Measurements from ENCODE around the gene AMHR2.
"Not testable (repeated sequence)": the region's sequence is repeated elsewhere in the genome, so short reads cannot be mapped to it uniquely, and the experiment has no call there.

Gene AMHR2

DNA sequence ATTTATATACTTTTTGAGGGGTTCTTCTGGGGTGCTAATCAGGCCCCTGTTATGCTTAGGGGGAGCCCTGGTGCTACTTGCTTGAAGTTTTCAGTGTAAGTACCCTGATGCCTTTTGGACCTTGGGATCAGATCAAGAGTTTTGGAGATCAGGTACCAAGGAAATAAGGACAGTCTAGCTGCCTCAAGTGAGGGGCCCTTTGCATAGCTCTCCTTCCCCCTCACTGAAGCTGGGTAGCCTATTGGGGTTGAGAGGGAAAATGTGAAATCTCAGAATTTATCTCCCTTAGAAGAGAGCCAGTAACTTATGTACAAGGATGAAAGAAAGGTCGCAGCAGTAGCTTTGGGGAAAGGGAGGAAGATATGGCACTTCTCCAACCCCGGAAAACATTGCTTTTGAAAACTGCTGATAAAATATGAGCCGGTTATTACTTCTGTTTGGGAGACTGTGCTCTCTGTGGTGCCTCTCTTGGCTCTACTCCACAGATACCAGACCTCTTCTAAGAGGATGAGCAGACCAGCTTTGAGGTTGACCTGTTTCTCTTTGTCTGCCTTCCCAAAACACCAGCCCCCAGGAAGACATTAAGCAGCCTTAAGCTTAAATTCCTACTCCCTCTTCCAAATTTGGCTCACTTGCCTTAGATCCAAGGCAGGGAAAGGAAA lies 8.8 kb upstream of the AMHR2 start:
- no peak for DNase-seq (ENCODE audit: low spot score)

DNA sequence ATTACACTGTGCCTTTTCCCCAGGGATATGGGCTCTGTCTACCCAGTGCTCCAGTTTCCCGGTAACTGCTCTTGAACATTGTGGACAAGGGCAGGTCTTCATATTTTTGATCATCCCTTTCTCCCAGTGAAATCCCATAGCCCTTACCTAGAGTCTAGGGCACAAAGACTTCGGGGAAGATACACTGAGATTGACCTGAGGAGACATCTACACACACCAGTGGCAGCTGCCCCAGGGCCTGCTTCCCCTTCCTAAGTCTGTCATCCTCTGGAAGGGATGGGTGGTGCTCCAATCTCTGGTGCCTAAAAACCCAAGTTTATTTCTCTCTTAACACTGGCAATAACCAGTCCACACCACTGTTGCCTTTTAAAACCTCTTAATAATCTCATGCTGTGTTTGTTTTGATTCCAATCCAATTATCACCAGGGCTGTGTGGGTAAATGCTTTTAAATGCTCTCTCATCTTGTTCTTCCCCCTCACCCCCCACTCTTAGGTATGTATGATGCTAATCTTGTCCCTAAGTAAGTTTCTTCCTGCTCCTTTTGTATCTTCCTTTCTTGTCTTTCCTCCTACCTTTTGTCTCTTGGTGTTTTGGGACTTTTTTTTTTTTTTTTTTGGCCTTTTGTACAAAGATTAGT lies 7.8 kb upstream of the AMHR2 start:
- DNase-seq (ENCODE audit: low spot score): not testable (repeated sequence)

DNA sequence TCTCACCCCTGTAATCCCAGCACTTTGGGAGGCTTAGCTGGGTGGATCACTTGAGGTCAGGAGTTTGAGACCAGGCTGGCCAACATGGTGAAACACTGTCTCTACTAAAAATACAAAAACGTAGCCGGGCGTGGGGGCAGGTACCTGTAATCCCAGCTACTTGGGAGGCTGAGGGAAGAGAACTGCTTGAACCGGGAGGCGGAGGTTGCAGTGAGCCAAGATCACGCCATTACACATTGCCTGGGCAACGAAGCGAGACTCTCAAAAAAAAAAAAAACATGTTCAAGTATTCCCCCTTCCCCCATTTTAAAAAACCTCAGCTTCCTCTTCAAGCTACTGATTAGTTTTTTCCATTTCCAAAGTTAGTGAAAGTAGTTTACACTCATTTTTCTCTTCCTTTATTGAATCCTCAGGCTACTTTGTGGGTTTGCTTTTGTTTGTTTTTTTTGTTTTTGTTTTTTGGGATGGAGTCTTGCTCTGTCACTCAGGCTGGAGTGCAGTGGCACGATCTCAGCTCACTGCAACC lies 6.3 kb upstream of the AMHR2 start:
- not testable (repeated sequence) for DNase-seq (ENCODE audit: low spot score)

DNA sequence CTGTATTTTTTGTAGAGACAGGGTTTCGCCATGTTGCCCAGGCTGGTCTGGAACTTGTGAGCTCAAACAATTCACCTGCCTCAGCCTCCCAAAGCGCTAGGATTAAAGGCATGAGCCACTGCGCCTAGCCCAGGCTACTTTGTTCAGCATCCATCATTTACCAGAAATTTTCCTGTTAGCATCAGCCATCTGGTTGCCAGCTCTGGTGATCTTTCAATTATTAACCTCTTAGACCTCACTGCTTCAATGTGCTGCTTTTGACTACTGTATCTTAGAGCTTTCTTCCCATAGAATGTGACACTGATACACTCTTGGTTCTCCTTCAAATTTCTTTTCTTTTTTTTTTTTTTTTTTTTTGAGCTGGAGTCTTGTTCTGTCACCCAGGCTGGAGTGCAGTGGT lies 5.4 kb upstream of the AMHR2 start:
- no peak for DNase-seq (ENCODE audit: low spot score)

DNA sequence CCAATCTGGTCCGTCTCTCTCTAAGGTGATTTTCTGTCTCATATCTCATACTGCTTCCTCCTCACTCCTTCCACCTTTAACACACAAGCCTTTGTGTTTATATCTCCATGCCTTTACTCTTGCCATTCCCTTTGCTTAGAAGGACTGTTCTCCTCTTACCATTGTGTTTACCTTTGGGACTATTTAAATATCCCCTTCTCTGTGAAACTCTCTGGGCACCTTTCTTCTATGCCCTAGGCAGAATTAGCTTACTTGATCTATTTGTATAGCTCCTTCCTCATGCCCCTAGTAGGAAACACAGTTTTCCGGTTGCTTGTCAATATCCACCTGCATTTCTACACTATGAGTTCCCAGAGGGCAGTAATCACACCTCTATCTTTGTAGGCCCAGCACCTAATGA lies 3.9 kb upstream of the AMHR2 start:
- no peak for DNase-seq (ENCODE audit: low spot score)

DNA sequence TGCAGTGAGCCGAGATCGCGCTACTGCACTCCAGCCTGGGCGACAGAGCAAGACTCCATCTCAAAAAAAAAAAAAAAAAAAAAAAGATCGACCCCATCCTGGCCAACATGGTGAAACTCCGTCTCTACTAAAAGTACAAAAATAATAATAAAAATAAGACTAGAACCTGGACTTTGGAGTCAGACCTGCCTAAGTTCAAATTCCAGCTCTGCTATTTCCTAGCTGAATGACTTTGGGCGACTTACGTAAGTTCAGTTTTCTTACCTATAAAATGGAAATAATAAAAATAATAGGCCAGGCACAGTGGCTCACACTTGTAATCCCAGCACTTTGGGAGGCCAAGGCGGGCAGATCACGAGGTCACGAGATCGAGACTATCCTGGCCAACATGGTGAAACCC lies 1.4 kb upstream of the AMHR2 start:
- DNase-seq (ENCODE audit: low spot score): not testable (repeated sequence)

DNA sequence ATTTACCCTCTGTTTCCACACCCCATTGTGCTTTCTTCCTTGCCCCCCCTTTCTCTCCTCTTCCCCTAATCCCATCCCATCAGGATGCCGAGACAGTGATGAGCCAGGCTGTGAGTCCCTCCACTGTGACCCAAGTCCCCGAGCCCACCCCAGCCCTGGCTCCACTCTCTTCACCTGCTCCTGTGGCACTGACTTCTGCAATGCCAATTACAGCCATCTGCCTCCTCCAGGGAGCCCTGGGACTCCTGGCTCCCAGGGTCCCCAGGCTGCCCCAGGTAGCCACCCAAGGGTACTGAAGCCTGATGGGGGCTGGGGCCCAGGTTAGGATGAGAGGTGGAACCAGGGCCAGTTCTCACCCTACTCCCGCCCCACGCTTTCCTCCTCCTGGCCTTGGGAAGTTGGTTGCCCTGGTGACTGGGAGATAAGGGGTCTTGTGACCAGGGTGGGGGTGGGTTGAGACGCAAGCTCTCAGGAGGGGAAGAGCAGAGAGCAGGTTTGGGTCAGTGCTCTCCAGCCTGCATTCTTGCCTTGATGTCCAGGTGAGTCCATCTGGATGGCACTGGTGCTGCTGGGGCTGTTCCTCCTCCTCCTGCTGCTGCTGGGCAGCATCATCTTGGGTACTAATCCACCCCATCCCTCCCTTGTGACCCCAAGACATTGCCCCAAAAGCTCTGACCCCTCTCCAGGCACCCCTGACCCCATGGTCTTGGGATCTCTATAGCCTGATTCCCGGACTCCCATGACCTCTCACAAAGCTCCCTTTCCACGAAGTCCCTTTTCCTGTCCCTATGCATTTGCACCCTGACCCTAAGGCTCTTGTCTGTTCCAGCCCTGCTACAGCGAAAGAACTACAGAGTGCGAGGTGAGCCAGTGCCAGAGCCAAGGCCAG lies 1.2 kb downstream of the AMHR2 start:
- DNase-seq (ENCODE audit: low spot score): no peak

DNA sequence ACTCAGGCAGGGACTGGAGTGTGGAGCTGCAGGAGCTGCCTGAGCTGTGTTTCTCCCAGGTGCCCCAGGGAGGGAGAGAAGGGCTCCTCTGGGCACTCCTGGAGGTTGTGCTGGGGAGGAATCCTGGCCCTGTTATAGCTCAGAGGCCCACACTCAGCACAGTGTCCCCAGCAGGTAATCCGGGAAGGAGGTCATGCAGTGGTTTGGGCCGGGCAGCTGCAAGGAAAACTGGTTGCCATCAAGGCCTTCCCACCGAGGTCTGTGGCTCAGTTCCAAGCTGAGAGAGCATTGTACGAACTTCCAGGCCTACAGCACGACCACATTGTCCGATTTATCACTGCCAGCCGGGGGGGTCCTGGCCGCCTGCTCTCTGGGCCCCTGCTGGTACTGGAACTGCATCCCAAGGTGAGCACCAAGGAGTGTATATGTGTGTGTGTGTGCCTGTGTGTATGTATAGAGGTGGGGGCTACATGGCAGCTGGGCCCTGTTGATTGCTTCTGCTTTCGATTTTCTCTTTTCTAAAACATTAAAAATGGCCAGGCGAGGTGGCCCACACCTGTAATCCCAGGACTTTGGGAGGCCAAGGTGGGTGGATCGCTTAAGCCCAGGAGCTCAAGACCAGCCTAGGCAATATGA lies 2.0 kb downstream of the AMHR2 start:
- DNase-seq (ENCODE audit: low spot score): no peak

DNA sequence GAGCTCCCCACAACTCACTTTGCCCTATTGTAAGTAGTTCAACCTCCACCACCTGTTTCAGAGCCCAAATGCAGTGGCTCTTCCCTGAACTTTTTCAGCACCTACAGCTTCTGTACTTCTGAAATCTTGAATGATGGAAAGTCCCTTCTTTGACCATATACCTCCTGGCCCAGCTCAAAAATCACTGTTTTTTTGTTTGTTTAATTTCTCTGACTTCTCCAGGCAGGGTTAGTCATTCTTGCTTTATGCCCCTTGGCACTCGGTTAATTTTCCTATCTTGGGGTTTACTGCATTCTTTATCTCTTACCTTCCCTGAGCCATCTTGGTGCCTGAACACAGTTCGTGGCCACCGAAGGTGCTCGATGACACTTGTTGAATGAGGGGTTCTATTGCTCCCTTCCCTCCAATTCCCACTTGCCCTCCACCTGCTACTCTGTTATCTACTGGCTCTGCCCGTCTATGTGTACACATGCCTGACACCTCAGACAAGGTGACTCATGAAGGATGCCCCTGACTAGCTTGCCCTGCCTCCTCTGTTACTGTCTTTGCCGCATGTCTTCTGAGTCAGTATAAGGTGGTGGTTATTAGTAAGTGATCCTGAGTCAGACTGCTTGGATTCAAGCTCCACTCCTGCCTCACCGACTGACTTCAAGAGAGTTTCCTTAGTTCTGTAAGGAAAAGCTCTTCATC lies 4.4 kb downstream of the AMHR2 start:
- DNase-seq (ENCODE audit: low spot score): peak; percentile 68

DNA sequence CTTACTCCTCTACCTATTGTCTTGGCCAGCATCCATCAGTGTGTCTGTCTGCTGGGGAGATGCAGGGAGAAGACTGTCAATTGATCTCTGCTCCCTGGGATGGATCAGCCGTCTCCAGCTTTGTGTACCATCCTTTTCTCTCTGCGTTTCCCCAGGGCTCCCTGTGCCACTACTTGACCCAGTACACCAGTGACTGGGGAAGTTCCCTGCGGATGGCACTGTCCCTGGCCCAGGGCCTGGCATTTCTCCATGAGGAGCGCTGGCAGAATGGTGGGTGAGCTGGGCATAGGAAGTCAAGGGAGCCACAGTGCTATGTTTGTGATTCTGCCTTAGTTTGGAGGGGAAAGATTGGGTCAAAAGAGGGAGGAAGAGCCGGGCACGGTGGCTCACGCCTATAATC lies 5.1 kb downstream of the AMHR2 start:
- no peak for DNase-seq (ENCODE audit: low spot score)

DNA sequence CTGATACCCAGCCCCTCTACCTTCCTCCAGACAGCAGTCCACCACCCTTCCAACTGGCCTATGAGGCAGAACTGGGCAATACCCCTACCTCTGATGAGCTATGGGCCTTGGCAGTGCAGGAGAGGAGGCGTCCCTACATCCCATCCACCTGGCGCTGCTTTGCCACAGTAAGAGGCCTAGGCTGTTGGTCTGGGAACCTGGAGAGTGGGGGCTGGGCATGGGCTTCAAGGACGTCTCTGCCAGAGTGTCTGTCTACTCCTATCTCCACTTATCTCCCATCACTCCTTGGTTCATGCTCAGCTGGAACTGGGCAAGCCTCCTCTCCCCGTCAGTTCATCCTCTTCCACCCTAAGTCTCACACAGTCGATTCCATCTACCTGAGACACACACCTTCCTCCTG lies 6.5 kb downstream of the AMHR2 start:
- DNase-seq (ENCODE audit: low spot score): no peak

DNA sequence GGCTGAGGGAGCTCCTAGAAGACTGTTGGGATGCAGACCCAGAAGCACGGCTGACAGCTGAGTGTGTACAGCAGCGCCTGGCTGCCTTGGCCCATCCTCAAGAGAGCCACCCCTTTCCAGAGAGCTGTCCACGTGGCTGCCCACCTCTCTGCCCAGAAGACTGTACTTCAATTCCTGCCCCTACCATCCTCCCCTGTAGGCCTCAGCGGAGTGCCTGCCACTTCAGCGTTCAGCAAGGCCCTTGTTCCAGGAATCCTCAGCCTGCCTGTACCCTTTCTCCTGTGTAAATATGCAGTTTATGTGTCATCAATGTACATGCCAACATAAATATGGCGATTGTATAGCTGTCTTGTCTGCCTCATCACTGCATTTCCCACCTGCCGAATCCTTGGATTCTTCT lies 7.5 kb downstream of the AMHR2 start:
- no peak for DNase-seq (ENCODE audit: low spot score)

DNA sequence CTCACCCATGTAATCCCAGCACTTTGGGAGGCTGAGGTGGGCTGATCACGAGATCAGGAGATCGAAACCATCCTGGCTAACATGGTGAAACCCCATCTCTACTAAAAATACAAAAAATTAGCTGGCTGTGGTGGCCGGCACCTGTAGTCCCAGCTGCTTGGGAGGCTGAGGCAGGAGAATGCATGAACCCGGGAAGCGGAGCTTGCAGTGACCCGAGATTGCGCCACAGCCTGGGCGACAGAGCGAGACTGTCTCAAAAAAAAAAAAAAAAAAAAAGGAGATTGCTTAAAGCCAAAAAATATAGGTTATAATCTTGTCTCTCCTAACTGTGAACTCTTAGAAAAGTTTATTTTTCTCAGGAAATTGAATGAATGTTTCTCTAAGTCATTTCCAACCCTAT lies 11.7 kb downstream of the AMHR2 start:
- DNase-seq (ENCODE audit: low spot score): not testable (repeated sequence)

DNA sequence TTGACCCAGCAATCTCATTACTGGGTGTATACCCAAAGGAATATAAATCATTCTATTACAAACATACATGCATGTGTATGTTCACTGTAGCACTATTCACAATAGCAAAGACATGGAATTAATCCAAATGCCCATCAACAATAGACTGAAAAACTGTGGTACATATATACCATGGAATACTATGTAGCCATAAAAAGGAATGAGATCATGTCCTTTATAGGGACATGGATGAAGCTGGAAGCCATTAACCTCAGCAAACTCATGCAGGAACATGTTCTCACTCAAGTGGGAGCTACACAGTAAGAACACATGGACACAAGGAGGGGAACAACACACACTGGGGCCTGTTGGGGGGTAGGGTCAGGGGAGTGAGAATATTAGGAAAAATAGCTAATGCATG lies 15.9 kb downstream of the AMHR2 start:
- DNase-seq (ENCODE audit: low spot score): not testable (repeated sequence)

DNA sequence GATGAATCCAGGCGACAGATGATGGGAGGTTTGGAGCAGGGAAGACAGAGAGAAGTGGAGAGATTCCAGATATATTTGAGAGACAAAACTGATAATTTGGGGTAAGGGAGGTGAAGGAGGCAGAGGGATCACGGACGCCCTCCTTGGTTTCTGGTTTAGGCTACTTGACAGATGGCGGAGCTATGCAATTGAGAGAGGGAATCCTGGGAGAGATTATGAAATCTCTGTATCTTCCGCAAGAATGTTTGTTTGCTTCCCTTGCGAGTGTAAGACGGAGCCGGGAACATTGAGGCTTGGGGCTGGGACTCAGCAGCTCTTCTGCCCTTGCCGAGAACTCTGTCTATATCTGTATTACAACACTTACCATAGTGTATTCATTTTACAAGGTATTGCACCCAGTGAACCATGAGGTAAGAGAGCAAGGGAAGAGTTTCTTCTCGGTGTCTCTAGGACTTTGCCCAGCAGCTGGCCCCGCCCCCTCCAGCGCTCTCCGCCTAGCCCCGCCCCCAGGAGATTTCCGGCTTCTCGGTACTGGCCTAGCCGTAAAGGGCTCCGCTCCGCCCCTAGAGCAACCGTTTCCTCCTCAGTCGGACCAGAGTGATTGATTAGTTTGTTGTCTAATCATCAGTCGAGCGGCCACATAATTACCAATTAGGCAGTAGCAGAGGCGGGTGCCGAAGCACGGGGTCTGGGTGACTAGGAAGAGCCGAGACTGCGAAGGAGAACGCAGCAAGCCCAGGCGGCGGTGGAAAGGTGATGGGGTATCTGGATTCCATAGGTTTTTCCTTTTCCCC lies 17.6 kb downstream of the AMHR2 start, which contains the start of gene PRR13:
Gene PRR13 (plus strand): TSS at position 695 of the 794 bp plus-strand sequence. CDS start 981 bp downstream, outside the sequence.
- DNase-seq (ENCODE audit: low spot score): peak; percentile 98

DNA sequence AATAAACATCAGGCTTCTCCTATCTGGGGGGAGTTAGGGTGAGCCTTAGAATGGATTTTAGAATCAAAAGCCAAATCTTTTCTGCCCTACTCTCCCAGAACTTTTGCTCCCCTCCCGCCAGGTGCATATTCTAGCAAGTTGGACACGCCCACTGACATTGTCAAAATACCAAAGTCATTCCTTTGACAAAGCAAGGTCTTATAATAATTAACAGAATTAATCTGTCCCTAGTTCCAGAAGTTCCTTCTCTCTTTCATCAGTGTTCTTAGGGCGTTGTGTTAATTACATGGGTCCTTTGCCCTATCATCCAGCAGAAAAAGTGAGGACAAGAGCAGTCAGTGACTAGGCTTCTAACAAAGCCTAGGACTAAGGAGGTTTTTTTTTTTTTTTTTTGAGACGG lies 20.3 kb downstream of the AMHR2 start:
- DNase-seq (ENCODE audit: low spot score): no peak

DNA sequence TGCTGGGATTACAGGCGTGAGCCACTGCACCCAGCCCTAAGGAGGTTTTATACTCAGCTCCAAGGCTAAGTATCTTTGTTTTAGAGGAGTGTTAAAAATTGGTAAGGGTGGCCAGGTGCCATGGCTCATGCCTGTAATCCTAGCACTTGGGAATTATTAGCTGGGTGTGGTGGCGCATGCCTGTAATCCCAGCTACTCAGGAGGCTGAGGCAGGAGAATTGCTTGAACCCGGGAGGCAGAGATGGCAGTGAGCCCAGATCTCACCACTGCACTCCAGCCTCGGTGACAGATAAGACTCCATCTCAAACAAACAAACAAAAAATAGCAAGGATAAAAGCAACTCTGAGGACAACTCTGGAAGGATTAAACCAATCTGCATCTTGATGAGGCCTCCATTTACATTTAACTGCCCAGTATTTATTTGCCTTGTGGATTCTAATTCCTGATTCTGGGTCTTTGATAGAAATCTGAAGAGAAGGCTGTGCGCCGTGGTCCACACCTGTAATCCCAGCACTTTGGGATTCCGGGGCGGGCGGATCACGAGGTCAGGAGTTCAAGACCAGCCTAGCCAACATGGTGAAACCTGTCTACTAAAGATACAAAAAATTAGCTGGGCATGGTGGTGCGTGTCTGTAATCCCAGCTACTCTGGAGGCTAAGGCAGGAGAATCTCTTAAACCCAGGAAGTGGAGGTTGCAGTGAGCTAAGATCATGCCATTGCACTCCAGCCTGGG lies 21.1 kb downstream of the AMHR2 start:
- DNase-seq (ENCODE audit: low spot score): not testable (repeated sequence)

DNA sequence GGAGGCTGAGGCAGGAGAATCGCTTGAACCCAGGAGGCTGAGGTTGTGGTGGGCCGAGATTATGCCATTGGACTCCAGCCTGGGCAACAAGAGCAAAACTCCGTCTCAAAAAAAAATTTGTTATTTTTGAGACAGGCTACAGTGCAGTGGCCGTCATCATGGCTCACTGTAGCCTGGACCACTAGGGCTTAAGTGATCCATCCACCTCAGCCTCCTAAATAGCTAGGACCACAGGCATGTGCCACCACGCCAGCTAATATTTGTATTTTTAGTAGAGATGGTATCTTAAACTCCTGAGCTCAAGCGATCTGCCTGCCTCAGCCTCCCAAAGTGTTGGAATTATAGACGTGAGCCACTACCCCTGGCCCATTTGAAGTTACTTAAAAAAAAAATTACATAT lies 27.3 kb downstream of the AMHR2 start:
- no peak for DNase-seq (ENCODE audit: low spot score)

DNA sequence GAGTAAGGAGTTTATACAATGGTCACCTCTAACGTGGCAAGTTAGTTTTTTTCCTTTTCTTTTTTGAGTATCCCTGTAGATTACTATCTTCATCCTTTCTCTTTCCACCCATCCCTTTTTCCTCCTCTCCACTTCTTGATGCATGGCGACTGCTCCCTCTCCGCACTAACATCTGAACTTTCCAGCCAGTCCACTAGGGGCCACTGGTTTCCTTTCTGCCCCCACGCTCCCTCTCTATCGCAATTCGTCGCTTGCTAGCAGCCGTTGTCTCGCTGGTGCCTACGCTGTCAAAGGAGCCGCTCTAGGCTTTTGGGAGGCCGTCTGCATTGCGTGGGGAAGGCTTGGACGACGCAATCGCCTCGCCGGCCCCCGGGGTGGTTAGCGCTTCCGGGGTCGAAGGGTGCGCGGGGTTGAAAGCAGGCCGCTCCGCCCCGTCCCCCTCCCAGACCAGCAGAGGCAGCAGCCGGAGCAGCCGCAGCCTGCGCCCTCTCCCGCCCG lies 28.1 kb downstream of the AMHR2 start, which contains the start of gene PCBP2:
Gene PCBP2 (plus strand): TSS at position 442 of the 498 bp plus-strand sequence. CDS start 2,699 bp downstream, outside the sequence.
- DNase-seq (ENCODE audit: low spot score): peak; percentile 98

All from GM03348 (cell line).